ENCODE data around the gene B3GAT3.

The B3GAT3 gene

GRCh38 chr11:62604460-62605120, 17.2 kb downstream of the B3GAT3 start:
- DNase-seq (ENCODE audit: low spot score): no peak
- in situ Hi-C loops (cut with MboI; ENCODE audit: low pct_unique_long_range_greater_than_20kb, low sequenced_read_pairs, unreplicated experiment): no loop called here
- no peak for TF ChIP-seq CTCF (IDR thresholded peaks at IDR 0.05; ENCODE audit: extremely low read depth, insufficient read depth, missing control alignments)

- in situ Hi-C loops (cut with MboI; ENCODE audit: low pct_unique_long_range_greater_than_20kb, low sequenced_read_pairs, unreplicated experiment): no loop called here
- TF ChIP-seq CTCF (IDR thresholded peaks at IDR 0.05; ENCODE audit: extremely low read depth, insufficient read depth, missing control alignments): no peak
- DNase-seq (ENCODE audit: low spot score): no peak
These were observed 17.9 kb downstream of the B3GAT3 start for GRCh38 chr11:62603776-62604299.

GRCh38 chr11:62603072-62603408, 18.7 kb downstream of the B3GAT3 start:
- in situ Hi-C loops (cut with MboI; ENCODE audit: low pct_unique_long_range_greater_than_20kb, low sequenced_read_pairs, unreplicated experiment): no loop called here
- DNase-seq (ENCODE audit: low spot score): no peak
- no peak for TF ChIP-seq CTCF (IDR thresholded peaks at IDR 0.05; ENCODE audit: extremely low read depth, insufficient read depth, missing control alignments)

GRCh38 chr11:62602141-62603071, 19.4 kb downstream of the B3GAT3 start:
- no peak for TF ChIP-seq CTCF (IDR thresholded peaks at IDR 0.05; ENCODE audit: extremely low read depth, insufficient read depth, missing control alignments)
- in situ Hi-C loops (cut with MboI; ENCODE audit: low pct_unique_long_range_greater_than_20kb, low sequenced_read_pairs, unreplicated experiment): no loop called here
- peak; percentile 59 for DNase-seq (ENCODE audit: low spot score)

- DNase-seq (ENCODE audit: low spot score): peak; percentile 99
- peak; percentile 21 for TF ChIP-seq CTCF (IDR thresholded peaks at IDR 0.05; ENCODE audit: extremely low read depth, insufficient read depth, missing control alignments)
- in situ Hi-C loops (cut with MboI; ENCODE audit: low pct_unique_long_range_greater_than_20kb, low sequenced_read_pairs, unreplicated experiment): no loop called here
These were observed 20.2 kb downstream of the B3GAT3 start, which contains the start of gene MTA2 for GRCh38 chr11:62601372-62602140. Gene MTA2, minus strand, starts transcription at chr11:62601865. Its CDS starts 415 bp downstream, at chr11:62601450.

- in situ Hi-C loops (cut with MboI; ENCODE audit: low pct_unique_long_range_greater_than_20kb, low sequenced_read_pairs, unreplicated experiment): no loop called here
- no peak for DNase-seq (ENCODE audit: low spot score)
These were observed 20.7 kb downstream of the B3GAT3 start for GRCh38 chr11:62601122-62601371.

More at GRCh38 chr11:62601122-62601371, 20.7 kb downstream of the B3GAT3 start:
- no peak for TF ChIP-seq CTCF (IDR thresholded peaks at IDR 0.05; ENCODE audit: extremely low read depth, insufficient read depth, missing control alignments)

All from GM13977 (cell line).